ES-I3 (cell line): ENCODE data around the gene CSF1.
"Not testable (repeated sequence)": the region's sequence is repeated elsewhere in the genome, so short reads cannot be mapped to it uniquely, and the experiment has no call there.

Experiments used
- H3K36me3 ChIP-seq: 2 replicates; pipeline ENCODE4 v1.6.1; 2013; ENCODE audit warnings: mild to moderate bottlenecking, low read length, control low read depth, moderate library complexity; ENCODE audit not compliant: insufficient read depth
- H3K4me1 ChIP-seq: 2 replicates; pipeline ENCODE4 v1.6.1; 2013; ENCODE audit warnings: mild to moderate bottlenecking, control low read depth, low read length; ENCODE audit not compliant: insufficient read depth
- H3K9ac ChIP-seq: 2 replicates; pipeline ENCODE4 v1.6.1; 2013; ENCODE audit warnings: low read depth, mild to moderate bottlenecking, low read length, moderate library complexity
- H3K9me3 ChIP-seq: 2 replicates; pipeline ENCODE4 v1.6.1; 2013; ENCODE audit warnings: mild to moderate bottlenecking, low read length, moderate library complexity; ENCODE audit not compliant: control insufficient read depth, insufficient read depth

CSF1 gene

DNA sequence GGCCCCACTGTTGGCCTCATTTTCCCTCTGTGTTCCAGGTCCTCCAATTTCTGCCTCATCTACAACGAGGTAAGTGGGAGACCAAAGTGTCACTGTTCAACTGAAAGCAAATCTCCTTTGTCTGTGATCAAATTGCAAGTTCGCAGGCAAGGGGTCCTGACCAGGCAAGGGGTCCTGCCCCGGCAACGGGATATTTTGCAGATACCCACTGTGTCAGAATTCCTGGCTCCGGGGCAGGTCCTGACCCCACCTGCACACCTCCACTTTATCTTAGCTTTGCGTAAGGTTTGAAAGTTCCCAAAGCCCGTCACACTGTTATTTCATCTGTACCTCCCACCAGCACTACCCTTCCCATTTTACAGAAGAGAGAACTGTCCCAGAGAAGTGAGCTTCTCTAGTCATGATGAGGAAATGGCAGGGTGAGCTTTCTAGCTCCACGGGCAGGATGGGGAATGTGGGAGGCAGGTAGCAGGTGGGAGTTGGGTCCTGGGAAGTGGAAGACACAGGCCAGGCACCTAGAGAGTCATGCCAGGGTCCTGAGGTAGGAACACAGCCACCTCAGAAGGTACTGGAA is 32.0 kb upstream of the CSF1 start:
- Histone ChIP-seq H3K36me3 (no peaks in the 10 kb centered on the region), H3K4me1 (peaks cover 47% of the 10 kb centered on the region), H3K9ac (no peak overlapping the region), H3K9me3 (no peaks in the 10 kb centered on the region)

DNA sequence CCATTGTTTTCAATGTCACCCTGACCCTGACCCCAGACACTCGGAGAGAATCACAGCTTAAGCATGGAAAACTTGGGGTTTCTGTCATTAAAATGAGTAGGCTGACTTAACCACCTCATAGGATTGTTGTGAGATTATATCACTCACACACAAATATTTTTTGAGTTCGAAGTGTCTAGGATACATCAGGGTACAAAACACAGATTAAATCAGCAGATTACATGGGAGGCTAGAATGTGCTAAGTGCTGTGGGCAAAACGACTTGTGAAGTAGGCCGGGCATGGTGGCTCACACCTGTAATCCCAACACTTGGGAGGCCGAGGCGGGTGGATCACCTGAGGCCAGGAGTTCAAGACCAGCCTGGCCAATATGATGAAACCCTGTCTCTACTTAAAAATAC is 31.3 kb upstream of the CSF1 start:
- H3K36me3 ChIP-seq, H3K9me3 ChIP-seq, H3K9ac ChIP-seq: not testable (repeated sequence)
- peaks cover 40% of the 10 kb centered on the region for H3K4me1 ChIP-seq

DNA sequence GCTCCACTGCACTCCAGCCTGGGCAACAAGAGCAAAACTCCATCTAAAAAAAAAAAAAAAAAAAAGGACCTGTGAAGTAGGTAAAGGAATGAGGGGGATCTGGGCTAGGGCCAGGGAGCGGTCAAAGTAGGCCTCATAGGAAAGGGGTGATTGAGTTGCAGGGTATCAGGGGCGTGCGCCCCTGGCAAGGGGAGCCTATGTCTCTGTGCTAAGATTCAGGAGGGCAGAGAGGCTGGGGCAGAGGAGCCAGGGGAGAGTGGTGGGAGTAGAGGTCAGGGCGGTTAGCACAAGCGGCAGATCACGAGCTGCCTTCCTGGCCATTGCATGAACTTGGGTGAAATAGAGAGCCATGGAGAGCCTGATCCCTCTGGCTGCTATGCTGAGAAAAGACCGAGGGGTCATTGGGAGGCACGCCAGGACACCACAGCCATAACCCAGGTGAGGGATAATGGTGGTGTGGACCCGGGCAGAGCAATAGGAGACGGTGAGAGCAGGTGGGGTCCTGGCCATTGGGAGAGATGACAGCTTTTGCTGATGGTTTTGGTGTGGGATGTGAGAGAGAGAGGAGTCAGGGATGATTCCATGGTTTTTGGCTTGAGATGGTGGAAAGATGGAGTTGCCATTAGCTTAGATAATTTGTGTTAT is 30.6 kb upstream of the CSF1 start:
- Histone ChIP-seq H3K9ac (no peak overlapping the region), H3K9me3 (no peaks in the 10 kb centered on the region), H3K4me1 (peaks cover 39% of the 10 kb centered on the region), H3K36me3 (no peaks in the 10 kb centered on the region)

DNA sequence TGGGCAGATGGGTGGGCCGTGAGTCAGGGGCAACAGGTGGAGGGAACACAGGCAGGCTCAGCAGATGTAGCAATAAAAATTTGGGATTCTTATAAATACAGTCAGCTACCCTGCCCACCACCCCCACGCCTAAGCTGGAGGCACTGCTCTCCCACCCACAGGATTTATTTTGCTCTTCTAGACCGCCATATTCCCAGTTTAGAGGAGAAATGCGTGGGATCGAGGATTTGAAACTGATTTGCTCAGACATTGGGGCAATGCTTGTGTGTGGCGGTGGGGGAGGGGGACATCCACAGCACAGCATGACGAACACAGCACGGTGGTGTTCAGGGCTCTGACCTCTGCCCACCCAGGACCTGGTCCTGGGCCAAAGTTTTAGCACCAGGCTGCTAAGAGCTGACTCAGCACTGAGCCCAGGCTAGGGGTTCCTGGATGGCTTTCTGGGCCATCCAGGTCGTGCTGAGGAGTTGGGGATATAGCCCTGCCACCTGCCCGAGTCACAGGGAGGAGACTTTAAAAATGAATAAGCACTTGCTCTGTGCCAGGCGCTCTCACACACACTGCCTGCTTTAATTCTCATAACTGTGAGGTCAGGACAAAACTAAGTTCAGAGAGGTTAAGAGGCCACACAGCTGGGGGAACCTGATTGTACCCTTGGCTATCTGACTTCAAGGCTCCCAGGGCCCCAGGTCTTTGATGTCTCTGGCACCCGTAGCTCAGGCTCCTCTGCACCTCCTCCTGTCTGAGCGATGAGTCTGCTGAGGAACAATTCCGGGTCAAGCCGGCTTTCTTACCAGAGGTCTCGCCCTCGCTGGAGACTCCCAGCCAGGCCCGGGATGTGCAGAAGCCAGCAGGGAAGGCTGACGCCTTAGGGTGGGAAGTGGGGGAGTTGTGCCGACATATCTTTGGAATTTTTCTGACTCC is 29.4 kb upstream of the CSF1 start:
- H3K36me3 ChIP-seq: no peaks in the 10 kb centered on the region
- H3K4me1 ChIP-seq: peaks cover 32% of the 10 kb centered on the region
- no peaks in the 10 kb centered on the region for H3K9me3 ChIP-seq
- H3K9ac ChIP-seq: no peak overlapping the region

DNA sequence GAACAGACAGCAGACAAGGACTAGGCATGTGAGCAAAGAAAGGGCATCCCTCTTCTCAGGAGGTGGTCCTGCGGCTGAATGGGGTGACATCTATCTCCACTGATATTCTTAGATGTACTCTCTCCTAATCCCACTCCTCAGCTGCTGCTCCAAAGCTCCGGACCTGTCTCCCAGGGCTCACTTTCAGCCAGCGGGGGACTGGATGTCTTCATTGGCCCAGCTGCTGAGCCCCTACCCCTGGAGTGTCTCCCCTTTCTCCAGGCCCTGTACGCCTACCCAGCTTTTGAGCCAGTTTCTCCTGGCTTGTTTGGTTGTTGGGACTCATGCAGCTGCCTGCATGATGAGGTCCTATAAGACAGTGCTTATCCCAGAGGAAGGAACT is 28.8 kb upstream of the CSF1 start:
- no peaks in the 10 kb centered on the region for H3K36me3 ChIP-seq
- H3K9ac ChIP-seq: no peak overlapping the region
- peaks cover 25% of the 10 kb centered on the region for H3K4me1 ChIP-seq
- no peaks in the 10 kb centered on the region for H3K9me3 ChIP-seq

DNA sequence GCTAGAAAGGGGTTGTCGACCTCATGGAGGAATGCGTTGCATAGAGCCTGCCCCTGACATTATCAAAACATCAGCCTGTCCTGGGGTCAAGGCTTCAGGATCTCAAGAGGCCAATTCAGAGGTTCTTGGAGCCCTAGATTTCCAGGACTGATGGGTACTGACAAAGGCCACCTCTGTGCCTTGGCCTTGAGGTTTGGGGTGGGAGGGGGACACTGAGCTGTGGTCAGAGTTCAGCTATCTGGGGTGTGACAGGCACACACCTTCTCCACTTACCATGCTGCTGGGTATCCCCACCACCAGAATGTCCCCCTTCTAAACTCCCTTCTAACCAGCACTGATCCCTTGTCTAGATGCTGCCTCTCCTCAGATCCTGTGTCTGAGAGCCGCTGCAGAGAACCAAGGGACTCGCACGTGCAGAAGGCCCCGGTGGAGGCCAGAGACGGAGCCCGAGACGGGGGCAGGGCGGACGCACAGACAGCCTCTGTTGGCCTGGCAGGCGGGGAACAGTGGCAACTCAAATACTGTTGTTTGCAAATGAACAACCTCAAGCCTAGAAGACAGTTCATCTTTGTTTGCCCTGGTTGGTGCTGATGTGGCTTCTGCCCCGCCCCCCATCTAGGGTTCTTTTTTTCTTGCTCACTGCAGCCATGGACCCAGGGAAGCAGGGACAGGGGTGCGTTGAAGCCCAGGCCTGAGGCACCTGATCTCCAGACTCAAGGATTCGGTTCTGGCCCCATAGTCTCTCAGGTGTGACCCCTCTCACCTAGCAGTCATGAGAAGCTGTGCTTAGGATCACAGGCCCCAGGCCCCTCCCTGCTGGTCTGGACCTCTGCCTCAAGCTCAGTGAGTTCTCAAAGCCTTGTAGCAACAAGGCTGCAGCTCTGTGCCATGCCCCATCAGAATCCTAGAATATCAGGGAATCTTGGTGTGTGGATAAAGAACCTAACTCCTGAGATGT is 28.1 kb upstream of the CSF1 start:
- Histone ChIP-seq H3K9ac (no peak overlapping the region), H3K4me1 (peaks cover 20% of the 10 kb centered on the region), H3K36me3 (no peaks in the 10 kb centered on the region), H3K9me3 (no peaks in the 10 kb centered on the region)

DNA sequence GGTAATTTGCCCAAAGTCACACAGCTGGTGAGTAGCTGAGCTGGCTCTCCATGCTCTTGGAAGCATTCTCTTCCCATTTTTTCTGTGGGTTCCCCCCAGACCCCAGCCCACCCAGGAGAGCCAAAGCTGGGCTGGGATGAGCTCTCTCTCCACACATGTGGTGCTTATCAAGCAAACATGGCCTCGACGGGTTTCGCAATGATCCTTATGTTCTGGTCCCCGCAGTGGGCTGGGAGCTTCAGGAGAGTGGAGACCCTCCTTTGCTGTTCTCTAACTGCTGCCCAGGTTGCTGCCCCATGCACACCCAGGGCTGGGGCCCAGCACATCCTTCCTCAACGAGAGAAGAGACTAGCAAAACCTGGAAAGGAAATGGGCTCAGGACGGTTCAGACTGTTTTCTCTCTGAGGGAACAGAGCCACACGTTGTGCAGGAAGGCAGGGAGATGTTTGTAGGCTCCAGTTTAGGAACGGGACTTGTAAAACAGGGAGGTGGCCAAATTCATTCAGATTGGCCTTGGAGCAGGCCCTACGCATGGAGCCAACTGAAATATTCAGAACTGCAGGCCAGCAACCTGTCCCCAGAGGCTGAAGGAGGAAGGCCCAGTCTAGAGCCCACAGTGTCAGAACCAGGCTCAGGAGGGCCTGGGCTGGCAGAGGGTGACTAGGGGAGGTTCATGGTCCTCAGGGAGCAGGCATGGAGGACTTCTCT is 27.2 kb upstream of the CSF1 start:
- Histone ChIP-seq H3K4me1 (peaks cover 13% of the 10 kb centered on the region; the same call in 1 of the 2 replicates), H3K9ac (no peak overlapping the region), H3K9me3 (no peaks in the 10 kb centered on the region), H3K36me3 (no peaks in the 10 kb centered on the region)

DNA sequence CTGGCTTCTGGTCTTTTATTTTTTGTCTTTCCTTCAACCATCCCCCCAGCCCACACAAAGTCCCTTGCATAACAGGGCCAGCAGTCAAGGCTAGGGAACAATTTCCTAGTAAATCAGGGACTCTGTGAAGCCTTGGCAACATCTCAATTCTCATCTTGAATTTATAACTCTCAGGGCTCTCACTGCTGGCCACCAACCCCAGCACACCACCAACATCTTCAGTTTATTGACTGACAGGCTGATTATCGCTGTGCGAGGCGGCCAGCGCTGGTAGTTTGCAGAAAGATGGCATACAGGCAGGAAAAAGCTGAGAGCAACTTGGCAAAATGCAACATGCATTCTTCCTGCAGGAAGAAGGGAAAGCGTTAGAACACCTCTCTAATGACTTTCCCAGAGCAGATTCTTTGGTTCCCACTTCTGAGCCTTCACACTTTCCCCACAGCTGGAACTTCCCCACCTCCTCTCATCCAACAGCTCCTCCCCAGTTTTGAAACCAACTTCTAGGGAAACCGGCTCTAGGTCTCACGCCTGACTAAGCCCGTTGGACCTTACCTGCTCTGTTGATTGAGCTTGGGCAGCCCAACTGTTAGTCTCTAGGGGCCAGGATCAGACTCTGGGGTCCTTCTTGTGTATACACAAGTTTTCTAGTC is 26.3 kb upstream of the CSF1 start:
- no peaks in the 10 kb centered on the region for H3K36me3 ChIP-seq
- no peak overlapping the region for H3K9ac ChIP-seq
- no peaks in the 10 kb centered on the region for H3K9me3 ChIP-seq
- peaks cover 5% of the 10 kb centered on the region; the same call in 1 of the 2 replicates for H3K4me1 ChIP-seq

DNA sequence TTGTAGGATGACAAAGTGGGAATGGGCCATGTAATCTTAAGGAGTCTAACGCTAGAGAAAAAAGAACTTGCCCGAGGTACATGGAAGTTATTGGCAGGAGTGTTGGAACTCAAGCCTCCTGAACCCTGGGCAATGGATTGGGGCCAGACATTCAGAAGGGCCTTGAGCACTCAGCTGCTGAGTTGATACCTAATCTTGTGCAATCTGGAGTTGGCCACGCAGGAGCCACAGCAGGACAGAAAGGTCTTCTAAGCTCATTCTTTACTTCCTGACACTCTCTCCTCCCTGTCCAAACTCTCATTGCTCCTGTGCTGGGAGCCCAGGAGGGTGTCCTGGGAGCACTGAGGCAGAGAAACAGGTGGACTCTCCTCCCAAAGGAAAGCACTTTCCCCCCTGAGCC is 25.1 kb upstream of the CSF1 start:
- peaks cover 5% of the 10 kb centered on the region; the same call in 1 of the 2 replicates for H3K4me1 ChIP-seq
- H3K9ac ChIP-seq: no peak overlapping the region
- H3K36me3 ChIP-seq: no peaks in the 10 kb centered on the region
- H3K9me3 ChIP-seq: no peaks in the 10 kb centered on the region

DNA sequence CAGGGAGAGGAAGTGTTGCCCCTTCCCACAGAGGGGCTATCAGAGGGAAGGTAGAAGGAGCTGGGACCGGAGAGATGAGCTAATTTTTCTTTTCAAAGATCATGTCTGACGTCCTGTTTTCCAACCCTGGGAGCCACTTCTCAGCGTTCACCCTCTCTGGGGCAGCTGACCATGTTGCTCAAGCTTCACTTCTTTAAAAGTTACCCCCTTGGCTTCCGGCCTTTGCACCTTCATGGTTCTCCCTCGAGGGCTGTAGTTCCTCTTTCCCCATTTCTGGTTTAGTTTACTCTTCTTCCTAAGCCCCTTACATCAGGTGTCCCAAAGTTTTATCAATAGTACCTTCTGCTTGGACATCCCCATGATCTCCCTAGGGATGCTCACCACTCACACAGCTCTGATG is 23.8 kb upstream of the CSF1 start:
- H3K9me3 ChIP-seq: no peaks in the 10 kb centered on the region
- H3K4me1 ChIP-seq: peaks cover 4% of the 10 kb centered on the region; the same call in 1 of the 2 replicates
- H3K9ac ChIP-seq: no peak overlapping the region
- no peaks in the 10 kb centered on the region for H3K36me3 ChIP-seq

DNA sequence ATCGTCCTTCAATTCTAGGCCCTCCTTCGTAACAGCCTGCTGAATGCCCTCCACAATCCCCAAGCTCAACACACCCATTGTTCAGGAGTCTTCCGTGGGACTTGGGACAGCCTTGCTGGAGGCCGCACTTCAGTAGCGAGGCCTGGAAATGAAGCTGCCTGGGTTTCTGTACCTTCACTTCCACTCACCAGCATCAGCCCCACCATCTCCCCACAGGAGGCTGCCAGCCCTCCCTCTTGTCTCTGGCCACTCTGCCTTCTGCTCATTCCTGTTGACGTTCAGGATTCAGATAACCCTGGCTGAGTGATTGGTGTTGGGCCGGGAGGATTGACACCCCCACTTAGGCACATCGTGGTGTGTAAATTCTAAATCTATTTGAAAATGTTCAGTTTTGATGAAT is 23.4 kb upstream of the CSF1 start:
- no peaks in the 10 kb centered on the region; the same call in 1 of the 2 replicates for H3K4me1 ChIP-seq
- H3K36me3 ChIP-seq: no peaks in the 10 kb centered on the region
- H3K9me3 ChIP-seq: no peaks in the 10 kb centered on the region
- no peak overlapping the region for H3K9ac ChIP-seq

DNA sequence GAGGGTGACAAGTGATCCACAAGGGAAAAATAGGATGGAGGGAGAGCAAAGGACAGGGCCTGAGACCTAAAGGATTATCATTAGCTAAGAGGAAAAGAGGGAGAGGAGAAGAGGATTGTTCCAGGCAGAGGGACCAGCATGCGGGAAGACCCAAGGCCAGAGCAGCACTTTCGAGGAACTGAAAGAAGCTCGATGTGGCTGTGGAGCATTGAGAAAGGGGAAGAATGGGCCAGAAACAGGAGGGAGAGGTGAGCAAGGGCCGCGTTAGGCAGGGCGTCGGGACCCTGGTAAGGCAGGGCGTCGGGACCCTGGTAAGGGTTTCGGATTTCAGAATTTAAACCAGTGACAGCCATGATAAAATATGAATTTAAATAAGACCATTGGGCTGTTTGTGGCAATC is 22.8 kb upstream of the CSF1 start:
- Histone ChIP-seq H3K4me1 (peaks cover 3% of the 10 kb centered on the region; the same call in 1 of the 2 replicates), H3K36me3 (no peaks in the 10 kb centered on the region), H3K9me3 (no peaks in the 10 kb centered on the region), H3K9ac (no peak overlapping the region)

DNA sequence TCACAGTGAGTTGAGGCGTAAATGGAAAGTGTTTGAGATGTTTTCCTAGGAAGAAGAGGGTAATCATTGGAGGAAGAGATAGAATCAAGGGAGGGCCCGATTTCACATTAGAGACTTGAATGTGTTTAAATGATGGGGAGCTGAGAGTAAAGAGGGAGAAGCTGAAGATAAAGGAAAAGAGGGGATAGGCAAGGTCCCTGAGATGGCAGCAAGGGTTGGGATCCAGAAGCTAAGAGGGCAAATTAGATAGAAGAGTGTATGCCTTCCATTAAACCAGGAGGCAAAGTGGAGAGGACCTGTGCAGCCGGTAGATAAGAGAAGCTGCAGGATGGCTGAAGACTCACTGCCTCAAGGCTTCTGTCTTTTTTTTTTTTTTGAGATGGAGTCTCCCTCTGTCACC is 21.6 kb upstream of the CSF1 start:
- no peaks in the 10 kb centered on the region for H3K9me3 ChIP-seq
- no peak overlapping the region for H3K9ac ChIP-seq
- no peaks in the 10 kb centered on the region for H3K36me3 ChIP-seq
- H3K4me1 ChIP-seq: peaks cover 7% of the 10 kb centered on the region; the same call in 1 of the 2 replicates
